ENCODE measurements around the gene MCF2L2. TPM values are rescaled to one million over a fixed set of nuclear protein-coding genes. Genes with fewer than 3 reads are reported as not detected.
A peak's percentile ranks its signal among the peaks of the same experiment; 100 is the strongest.
"Not testable (repeated sequence)": the region's sequence is repeated elsewhere in the genome, so short reads cannot be mapped to it uniquely, and the experiment has no call there.

The MCF2L2 gene
- total RNA-seq, 1 donor from 2014 or later, result 0.89 TPM

GRCh38 chr3:183202004-183202722 is 226.3 kb downstream of the MCF2L2 start:
- no peak for DNase-seq

GRCh38 chr3:183198939-183199338 is 229.5 kb downstream of the MCF2L2 start:
- DNase-seq, result no peak

- no peak for DNase-seq
These were observed 230.7 kb downstream of the MCF2L2 start for GRCh38 chr3:183197734-183198133.

- DNase-seq, result no peak
These were observed 233.2 kb downstream of the MCF2L2 start for GRCh38 chr3:183195266-183195665.

- no peak for DNase-seq
These were observed 234.4 kb downstream of the MCF2L2 start for GRCh38 chr3:183193762-183194689.

- no peak for DNase-seq
These were observed 235.6 kb downstream of the MCF2L2 start for GRCh38 chr3:183192650-183193300.

- DNase-seq, result no peak
These were observed 238.8 kb downstream of the MCF2L2 start for GRCh38 chr3:183189641-183190040.

- no peak for DNase-seq
These were observed 239.4 kb downstream of the MCF2L2 start for GRCh38 chr3:183188895-183189462.

- peak; percentile 48 for DNase-seq
These were observed 242.7 kb downstream of the MCF2L2 start for GRCh38 chr3:183185696-183186095.

GRCh38 chr3:183182732-183183610 is 245.4 kb downstream of the MCF2L2 start:
- no peak for DNase-seq

GRCh38 chr3:183182073-183182472 is 246.3 kb downstream of the MCF2L2 start:
- no peak for DNase-seq

- DNase-seq, result no peak
These were observed 246.8 kb downstream of the MCF2L2 start for GRCh38 chr3:183181606-183182005.

- no peak for DNase-seq
These were observed 247.6 kb downstream of the MCF2L2 start for GRCh38 chr3:183180784-183181295.

- no peak for DNase-seq
These were observed 248.2 kb downstream of the MCF2L2 start for GRCh38 chr3:183180110-183180783.

GRCh38 chr3:183179550-183179908 is 248.9 kb downstream of the MCF2L2 start:
- DNase-seq, result not testable (repeated sequence)

GRCh38 chr3:183178833-183179549 is 249.4 kb downstream of the MCF2L2 start:
- no peak for DNase-seq

GRCh38 chr3:183178512-183178832 is 249.9 kb downstream of the MCF2L2 start:
- no peak for DNase-seq

GRCh38 chr3:183172051-183172639 is 256.3 kb downstream of the MCF2L2 start:
- DNase-seq, result no peak

- DNase-seq, result not testable (repeated sequence)
These were observed 260.4 kb downstream of the MCF2L2 start for GRCh38 chr3:183167975-183168374.

- no peak for DNase-seq
These were observed 264.9 kb downstream of the MCF2L2 start for GRCh38 chr3:183163563-183163962.

Data from skin of body (tissue), 2 donors.